GM21423 (cell line): ENCODE measurements around the gene LIMA1.
"Not testable (repeated sequence)": the region's sequence is repeated elsewhere in the genome, so short reads cannot be mapped to it uniquely, and the experiment has no call there.

Experiments used
- ATAC-seq: cut with Tn5 transposase; IDR thresholded peaks from one replicate; pipeline ENCODE4 v1.9.1; 2021; ENCODE audit warnings: mild to moderate bottlenecking, moderate library complexity; ENCODE audit not compliant: unreplicated experiment

The LIMA1 gene

GRCh38 chr12:50219544-50219943 is 63.8 kb downstream of the LIMA1 start:
- ATAC-seq = no peak

- not testable (repeated sequence) for ATAC-seq
Measured at GRCh38 chr12:50219001-50219400, 64.3 kb downstream of the LIMA1 start.

GRCh38 chr12:50218386-50218785 is 64.9 kb downstream of the LIMA1 start:
- ATAC-seq = no peak

GRCh38 chr12:50217202-50217601 is 66.1 kb downstream of the LIMA1 start:
- ATAC-seq = no peak

GRCh38 chr12:50215033-50215432 is 68.3 kb downstream of the LIMA1 start:
- no peak for ATAC-seq

- no peak for ATAC-seq
Measured at GRCh38 chr12:50214018-50214417, 69.3 kb downstream of the LIMA1 start.

- ATAC-seq = no peak
Measured at GRCh38 chr12:50213439-50213838, 69.9 kb downstream of the LIMA1 start.

GRCh38 chr12:50212071-50212467 is 71.3 kb downstream of the LIMA1 start:
- ATAC-seq = no peak

GRCh38 chr12:50211392-50212070 is 71.8 kb downstream of the LIMA1 start:
- ATAC-seq = no peak

- no peak for ATAC-seq
Measured at GRCh38 chr12:50207424-50207823, 75.9 kb downstream of the LIMA1 start.

- ATAC-seq = no peak
Measured at GRCh38 chr12:50205648-50206047, 77.7 kb downstream of the LIMA1 start.

- ATAC-seq = no peak
Measured at GRCh38 chr12:50203691-50204090, 79.6 kb downstream of the LIMA1 start.

GRCh38 chr12:50201987-50202521 is 81.3 kb downstream of the LIMA1 start:
- no peak for ATAC-seq

- no peak for ATAC-seq
Measured at GRCh38 chr12:50200552-50201273, 82.6 kb downstream of the LIMA1 start.

GRCh38 chr12:50198829-50199228 is 84.5 kb downstream of the LIMA1 start:
- no peak for ATAC-seq

- ATAC-seq = no peak
Measured at GRCh38 chr12:50197297-50197727, 86.0 kb downstream of the LIMA1 start.

GRCh38 chr12:50196537-50196936 is 86.8 kb downstream of the LIMA1 start:
- ATAC-seq = no peak

- ATAC-seq = no peak
Measured at GRCh38 chr12:50195832-50196231, 87.5 kb downstream of the LIMA1 start.

- no peak for ATAC-seq
Measured at GRCh38 chr12:50192908-50193307, 90.4 kb downstream of the LIMA1 start.

- no peak for ATAC-seq
Measured at GRCh38 chr12:50192236-50192635, 91.1 kb downstream of the LIMA1 start.

GRCh38 chr12:50190859-50191258 is 92.5 kb downstream of the LIMA1 start:
- no peak for ATAC-seq

- ATAC-seq = no peak
Measured at GRCh38 chr12:50188875-50189575, 94.3 kb downstream of the LIMA1 start.
